ENCODE results near the gene CDKN1B. TPM values are rescaled to one million over a fixed set of nuclear protein-coding genes. Genes with fewer than 3 reads are reported as not detected.

CDKN1B gene
- total and polyA plus RNA-seq, 2 of the 13 experiments (the other 11 are each of a cell fraction or from before 2014, with no cell fraction given) = 20.1 to 37.2 TPM

- TF ChIP-seq E2F5 (CRISPR knock-in tag; conservative IDR thresholded peaks at IDR 0.05) (no peak), JUN (CRISPR knock-in tag; IDR thresholded peaks at IDR 0.05) (no peak), HOXA3 (CRISPR knock-in tag; IDR thresholded peaks at IDR 0.05) (no peak), ZNF800 (CRISPR knock-in tag; IDR thresholded peaks at IDR 0.05) (no peak), NFYC (CRISPR knock-in tag; IDR thresholded peaks at IDR 0.05) (no peak; the same call in 1 of the 2 replicates), ZBTB46 (CRISPR knock-in tag; IDR thresholded peaks at IDR 0.05; ENCODE audit: borderline replicate concordance) (no peak), ZNF18 (CRISPR knock-in tag; IDR thresholded peaks at IDR 0.05; ENCODE audit: insufficient replicate concordance) (no peak), CENPX (CRISPR knock-in tag; IDR thresholded peaks at IDR 0.05) (no peak), ZNF484 (CRISPR knock-in tag; IDR thresholded peaks at IDR 0.05; ENCODE audit: borderline replicate concordance, low read depth) (no peak), NFATC3 (CRISPR knock-in tag; IDR thresholded peaks at IDR 0.05) (no peak), ZBTB14 (CRISPR knock-in tag; IDR thresholded peaks at IDR 0.05) (no peak), ZNF33A (CRISPR knock-in tag; IDR thresholded peaks at IDR 0.05; ENCODE audit: borderline replicate concordance) (no peak), ZBTB38 (CRISPR knock-in tag; IDR thresholded peaks at IDR 0.05) (no peak), BRF2 (CRISPR knock-in tag; IDR thresholded peaks at IDR 0.05) (no peak), SRY (CRISPR knock-in tag; IDR thresholded peaks at IDR 0.05) (no peak), SMAD3 (CRISPR knock-in tag; IDR thresholded peaks at IDR 0.05) (0 out of 2 replicates have a peak, but pooled peaks have one; percentile 28), NKX3-1 (CRISPR knock-in tag; IDR thresholded peaks at IDR 0.05) (no peak), ZNF335 (CRISPR knock-in tag; IDR thresholded peaks at IDR 0.05) (no peak), ELF4 (CRISPR knock-in tag; IDR thresholded peaks at IDR 0.05; ENCODE audit: borderline replicate concordance) (no peak), TMF1 (CRISPR knock-in tag; IDR thresholded peaks at IDR 0.05; ENCODE audit: low read depth) (no peak), PITX1 (CRISPR knock-in tag; IDR thresholded peaks at IDR 0.05) (no peak)
These were observed 20.4 kb upstream of the CDKN1B start (continued) for GRCh38 chr12:12696562-12697383.
